Mucosa of rectum (tissue), 2 donors: ENCODE data around the gene GPRIN1.

Source experiments
- H3K27ac ChIP-seq, 2 donors: one replicate each; pipeline ENCODE4 v1.7.0; 2013; ENCODE audit warnings: inconsistent platforms in 2 of 2, low read depth in 2 of 2, low read length in 2 of 2
- H3K27me3 ChIP-seq, 2 donors: one replicate each; pipeline ENCODE4 v1.7.0; 2013; ENCODE audit warnings: low read length in 2 of 2; ENCODE audit not compliant: control insufficient read depth in 2 of 2, insufficient read depth in 2 of 2
- H3K36me3 ChIP-seq, 2 donors: one replicate each; pipeline ENCODE4 v1.7.0; 2013; ENCODE audit warnings: low read length in 2 of 2; ENCODE audit not compliant: control insufficient read depth in 2 of 2, insufficient read depth in 2 of 2
- H3K4me1 ChIP-seq, 2 donors: one replicate each; pipeline ENCODE4 v1.7.0; 2013; ENCODE audit warnings: low read length in 2 of 2, mild to moderate bottlenecking in 1 of 2; ENCODE audit not compliant: control insufficient read depth in 2 of 2, insufficient read depth in 2 of 2
- H3K4me3 ChIP-seq, 2 donors: one replicate each; pipeline ENCODE4 v1.7.0; 2013; ENCODE audit warnings: low read length in 2 of 2
- H3K9ac ChIP-seq, 2 donors: one replicate each; pipeline ENCODE4 v1.7.0; 2013; ENCODE audit warnings: low read length in 2 of 2, low read depth in 1 of 2, mild to moderate bottlenecking in 1 of 2
- H3K9me3 ChIP-seq, 2 donors: one replicate each; pipeline ENCODE4 v1.7.0; 2013; ENCODE audit warnings: low read length in 2 of 2; ENCODE audit not compliant: control insufficient read depth in 2 of 2
- donor health status: healthy.
- donor health status: Normal muscosa, but diverticular disease.

Gene GPRIN1

GRCh38 chr5:176590035-176590717 lies 19.8 kb downstream of the GPRIN1 start:
- Histone ChIP-seq H3K27ac (no peak overlapping the region), H3K9ac (no peak overlapping the region), H3K27me3 (no peaks in the 10 kb centered on the region), H3K4me3 (no peak overlapping the region), H3K36me3 (peaks cover 2 to 4% of the 10 kb centered on the region in 2 donors), H3K9me3 (peaks cover 0 to 2% of the 10 kb centered on the region in 2 donors), H3K4me1 (no peaks in the 10 kb centered on the region)

GRCh38 chr5:176589039-176589769 lies 20.8 kb downstream of the GPRIN1 start:
- no peak overlapping the region for H3K4me3 ChIP-seq
- no peaks in the 10 kb centered on the region for H3K27me3 ChIP-seq
- peaks cover 6 to 8% of the 10 kb centered on the region in 2 donors for H3K9me3 ChIP-seq
- no peak overlapping the region for H3K27ac ChIP-seq
- no peaks in the 10 kb centered on the region for H3K4me1 ChIP-seq
- H3K36me3 ChIP-seq: peaks cover 2 to 9% of the 10 kb centered on the region in 2 donors
- no peak overlapping the region for H3K9ac ChIP-seq

GRCh38 chr5:176588297-176588696 lies 21.7 kb downstream of the GPRIN1 start:
- H3K9ac ChIP-seq: no peak overlapping the region
- H3K4me3 ChIP-seq: no peak overlapping the region
- peaks cover 6 to 11% of the 10 kb centered on the region in 2 donors for H3K9me3 ChIP-seq
- H3K4me1 ChIP-seq: no peaks in the 10 kb centered on the region
- peaks cover 2 to 12% of the 10 kb centered on the region in 2 donors for H3K36me3 ChIP-seq
- H3K27me3 ChIP-seq: no peaks in the 10 kb centered on the region
- H3K27ac ChIP-seq: no peak overlapping the region

GRCh38 chr5:176587398-176587797 lies 22.6 kb downstream of the GPRIN1 start:
- H3K9me3 ChIP-seq: peaks cover 6 to 11% of the 10 kb centered on the region in 2 donors
- H3K4me3 ChIP-seq: no peak overlapping the region
- H3K36me3 ChIP-seq: peaks cover 7 to 14% of the 10 kb centered on the region in 2 donors
- no peak overlapping the region for H3K27ac ChIP-seq
- H3K4me1 ChIP-seq: no peaks in the 10 kb centered on the region
- no peak overlapping the region for H3K9ac ChIP-seq
- H3K27me3 ChIP-seq: no peaks in the 10 kb centered on the region

- Histone ChIP-seq H3K36me3 (peaks cover 6 to 12% of the 10 kb centered on the region in 2 donors), H3K9ac (no peak overlapping the region), H3K9me3 (peaks cover 6 to 11% of the 10 kb centered on the region in 2 donors), H3K4me1 (no peaks in the 10 kb centered on the region), H3K27ac (no peak overlapping the region), H3K27me3 (no peaks in the 10 kb centered on the region), H3K4me3 (no peak overlapping the region)
These were observed 26.9 kb downstream of the GPRIN1 start for GRCh38 chr5:176583076-176583475.

- Histone ChIP-seq H3K9ac (no peak overlapping the region), H3K36me3 (peaks cover 6 to 12% of the 10 kb centered on the region in 2 donors), H3K9me3 (peaks cover 6 to 11% of the 10 kb centered on the region in 2 donors), H3K27ac (no peak overlapping the region), H3K4me3 (no peak overlapping the region), H3K4me1 (no peaks in the 10 kb centered on the region), H3K27me3 (no peaks in the 10 kb centered on the region)
These were observed 28.6 kb downstream of the GPRIN1 start for GRCh38 chr5:176581361-176581760.

GRCh38 chr5:176579323-176579722 lies 30.6 kb downstream of the GPRIN1 start:
- H3K27ac ChIP-seq: no peak overlapping the region
- no peak overlapping the region for H3K9ac ChIP-seq
- no peaks in the 10 kb centered on the region for H3K27me3 ChIP-seq
- H3K4me1 ChIP-seq: no peaks in the 10 kb centered on the region
- H3K36me3 ChIP-seq: peaks cover 6 to 8% of the 10 kb centered on the region in 2 donors
- peaks cover 0 to 4% of the 10 kb centered on the region in 2 donors for H3K9me3 ChIP-seq
- no peak overlapping the region for H3K4me3 ChIP-seq

- H3K9ac ChIP-seq: no peak overlapping the region
- no peaks in the 10 kb centered on the region for H3K9me3 ChIP-seq
- no peaks in the 10 kb centered on the region for H3K4me1 ChIP-seq
- H3K36me3 ChIP-seq: peaks cover 3 to 6% of the 10 kb centered on the region in 2 donors
- H3K27ac ChIP-seq: no peak overlapping the region
- H3K4me3 ChIP-seq: no peak overlapping the region
- no peaks in the 10 kb centered on the region for H3K27me3 ChIP-seq
These were observed 31.6 kb downstream of the GPRIN1 start for GRCh38 chr5:176578391-176578808.

GRCh38 chr5:176577312-176578176 lies 32.4 kb downstream of the GPRIN1 start:
- Histone ChIP-seq H3K27me3 (no peaks in the 10 kb centered on the region), H3K4me1 (no peaks in the 10 kb centered on the region), H3K4me3 (no peak overlapping the region), H3K9me3 (no peaks in the 10 kb centered on the region), H3K36me3 (peaks cover under 1% of the 10 kb centered on the region in 2 donors), H3K27ac (no peak overlapping the region), H3K9ac (no peak overlapping the region)
